Measurements from ENCODE around the gene DNM3.

GRCh38 chr1:172457479-172458130 lies 616.3 kb downstream of the DNM3 start:
- TF ChIP-seq CTCF (IDR thresholded peaks at IDR 0.05; ENCODE audit: low read depth, low read length, poor library complexity, severe bottlenecking) (no peak), EZH2phosphoT487 (IDR thresholded peaks at IDR 0.05; ENCODE audit: borderline replicate concordance, low read length) (no peak)

Data from DOHH2 (cell line).